CD14-positive monocyte (primary cell): ENCODE data around the gene C9orf72. TPM values are rescaled to one million over a fixed set of nuclear protein-coding genes. Genes with fewer than 3 reads are reported as not detected.

Experiments
- DNase-seq, 3 donors: peaks; one replicate each; pipeline ENCODE4 v3.0.0-alpha.2; 2011 to 2022
- H2AFZ ChIP-seq: 2 replicates; pipeline ENCODE4 v1.6.0; 2012; ENCODE audit warnings: mild to moderate bottlenecking, low read depth, low read length, inconsistent platforms; ENCODE audit not compliant: insufficient read depth, poor library complexity, severe bottlenecking
- H3K27ac ChIP-seq, 2 donors: 1 replicate in 1 of 2; 2 replicates in 1 of 2; pipeline ENCODE4 v1.5.1; 2012 to 2013; ENCODE audit warnings: low read length in 2 of 2, control low read depth in 1 of 2, inconsistent platforms in 1 of 2, low read depth in 1 of 2, mild to moderate bottlenecking in 1 of 2
- H3K27me3 ChIP-seq, 2 donors: one replicate each; pipeline versions ENCODE4 v1.6.0 to v1.6.1; 2011 to 2013; ENCODE audit warnings: low read length in 2 of 2; ENCODE audit not compliant: control insufficient read depth in 2 of 2, insufficient read depth in 2 of 2
- H3K36me3 ChIP-seq, 2 donors: replicated peaks in 1 of 2; 1 replicate in 1 of 2; 2 replicates in 1 of 2; pipeline versions ENCODE4 v1.5.1 to v1.6.1; 2012 to 2013; ENCODE audit warnings: low read length in 2 of 2, control low read depth in 1 of 2, inconsistent platforms in 1 of 2, mild to moderate bottlenecking in 1 of 2; ENCODE audit not compliant: insufficient read depth in 2 of 2, control insufficient read depth in 1 of 2
- H3K4me1 ChIP-seq, 2 donors: 1 replicate in 1 of 2; 2 replicates in 1 of 2; pipeline versions ENCODE4 v1.5.1 to v1.6.1; 2012 to 2013; ENCODE audit warnings: low read length in 2 of 2, control low read depth in 1 of 2, inconsistent platforms in 1 of 2, mild to moderate bottlenecking in 1 of 2, moderate library complexity in 1 of 2; ENCODE audit not compliant: insufficient read depth in 2 of 2, control insufficient read depth in 1 of 2
- H3K4me2 ChIP-seq: replicated peaks from 2 replicates; pipeline ENCODE3; 2012; ENCODE audit warnings: low read length, moderate library complexity, mild to moderate bottlenecking; ENCODE audit not compliant: poor library complexity, severe bottlenecking; ENCODE audit errors: extremely low read depth
- H3K4me3 ChIP-seq, 3 experiments: fragments of 200-600 bp in 1 of 3; sonication (generic) in 1 of 3; replicated peaks in 1 of 3; 1 replicate in 2 of 3; 2 replicates in 1 of 3; pipeline ENCODE4 v1.5.1; 2011 to 2013; ENCODE audit warnings: low read length in 3 of 3, mild to moderate bottlenecking in 3 of 3, control low read depth in 2 of 3, low read depth in 2 of 3, inconsistent platforms in 1 of 3, moderate library complexity in 1 of 3
- H3K79me2 ChIP-seq: 2 replicates; pipeline ENCODE4 v1.6.0; 2012; ENCODE audit warnings: mild to moderate bottlenecking, control low read depth, inconsistent platforms, low read length, moderate library complexity; ENCODE audit not compliant: insufficient read depth
- H3K9ac ChIP-seq: 2 replicates; pipeline ENCODE4 v1.6.0; 2017; ENCODE audit warnings: low read length, mild to moderate bottlenecking; ENCODE audit not compliant: insufficient read depth, poor library complexity, severe bottlenecking
- H3K9me3 ChIP-seq, 2 donors: replicated peaks in 1 of 2; 1 replicate in 1 of 2; 2 replicates in 1 of 2; pipeline versions ENCODE4 v1.5.1 to v1.6.1; 2012 to 2013; ENCODE audit warnings: low read length in 2 of 2, control low read depth in 1 of 2; ENCODE audit not compliant: control insufficient read depth in 1 of 2, insufficient read depth in 1 of 2
- H4K20me1 ChIP-seq: 2 replicates; pipeline ENCODE4 v1.6.0; 2012; ENCODE audit warnings: mild to moderate bottlenecking, low read length, control low read depth, moderate library complexity; ENCODE audit not compliant: insufficient read depth
- H3K27ac Mint-ChIP-seq, 7 donors: one replicate each; pipeline ENCODE4 v1.8.0; 2020; ENCODE audit warnings: mild to moderate bottlenecking in 7 of 7, mixed read lengths in 7 of 7, moderate library complexity in 6 of 7, inconsistent platforms in 2 of 7
- H3K27me3 Mint-ChIP-seq, 3 donors: one replicate each; pipeline ENCODE4 v1.8.0; 2021 to 2022; ENCODE audit warnings: low read depth in 3 of 3, mild to moderate bottlenecking in 3 of 3, mixed read lengths in 3 of 3, moderate library complexity in 3 of 3, inconsistent platforms in 1 of 3
- H3K36me3 Mint-ChIP-seq, 2 donors: one replicate each; pipeline ENCODE4 v1.8.0; 2020; ENCODE audit warnings: mixed read lengths in 2 of 2, inconsistent platforms in 1 of 2, mild to moderate bottlenecking in 1 of 2
- H3K4me1 Mint-ChIP-seq: one replicate; pipeline ENCODE4 v1.8.0; 2020; ENCODE audit warnings: mild to moderate bottlenecking, mixed read lengths
- H3K4me3 Mint-ChIP-seq, 2 donors: one replicate each; pipeline ENCODE4 v1.8.0; 2020; ENCODE audit warnings: mild to moderate bottlenecking in 2 of 2, mixed read lengths in 2 of 2, moderate library complexity in 1 of 2
- H3K9me3 Mint-ChIP-seq, 7 donors: one replicate each; pipeline ENCODE4 v1.8.0; 2020 to 2022; ENCODE audit warnings: mixed read lengths in 7 of 7, mild to moderate bottlenecking in 6 of 7, moderate library complexity in 6 of 7, inconsistent platforms in 2 of 7
- CTCF ChIP-seq: fragments of 200-600 bp; IDR thresholded peaks from one replicate; pipeline ENCODE4 v1.8.0; 2022; ENCODE audit warnings: antibody characterized with exemption, mild to moderate bottlenecking
- WGBS: methylation state at CpG from one replicate; pipeline ENCODE4 v1.1.5; 2013; ENCODE audit warnings: missing lambda C conversion rate; ENCODE audit not compliant: insufficient coverage; 5-methylcytosine and 5-hydroxymethylcytosine counted together
- intact Hi-C, 2 donors: fragments of 100-400 bp; cut with micrococcal nuclease; formaldehyde crosslinking; loops; one replicate each; pipeline versions ENCODE4 v1.15.0 to v1.15.1; 2023
- polyA plus RNA-seq, 3 donors: library from polyadenylated mRNA; depleted of rRNA in 1 of 3; unstranded in 2 of 3; stranded (reverse) in 1 of 3; fragments of 300-500 nt in 2 of 3; fragments of >200 nt in 1 of 3; fragmentation: Illumina TruSeq in 2 of 3; gene quantifications; 1 replicate in 2 of 3; 2 replicates in 1 of 3; pipeline ENCODE4 v1.2.3, GENCODE V29; 2012 to 2021

C9orf72 gene
- polyA plus RNA-seq, 3 donors, result 105 to 142 (median 128) TPM

GRCh38 chr9:27599102-27599869 is 26.0 kb upstream of the C9orf72 start:
- Histone ChIP-seq H3K27ac (peak overlapping the region; percentile 87 to 95), H3K79me2 (no peaks in the 10 kb centered on the region), H2AFZ (no peak overlapping the region), H3K9me3 (no peaks in the 10 kb centered on the region), H3K4me3 (peak overlapping the region in 1 of 3 experiments; percentile 50), H3K36me3 (no peaks in the 10 kb centered on the region), H4K20me1 (no peaks in the 10 kb centered on the region), H3K27me3 (no peaks in the 10 kb centered on the region), H3K4me1 (peaks cover 48 to 51% of the 10 kb centered on the region in 2 donors), H3K4me2 (peak overlapping the region; percentile 52), H3K9ac (peak overlapping the region; percentile 30)
- peak overlapping the region; percentile 61 to 77 for H3K4me3 Mint-ChIP-seq
- H3K9me3 Mint-ChIP-seq, result peaks cover 0 to 2% (median 0%) of the 10 kb centered on the region in 7 donors
- H3K27me3 Mint-ChIP-seq, result no peaks in the 10 kb centered on the region
- peaks cover 53% of the 10 kb centered on the region for H3K4me1 Mint-ChIP-seq
- no CpG with 5 or more reads among the region's 6 CpGs for WGBS
- intact Hi-C loops, result loop anchor here in 1 of 2 donors (1.0 kb wide), 1 partner anchor 8 kb away; no protein-coding TSS in a partner anchor
- peak overlapping the region; percentile 96 to 99 (median 98) for H3K27ac Mint-ChIP-seq
- TF ChIP-seq CTCF, result no peak
- peaks cover 1 to 6% of the 10 kb centered on the region in 2 donors for H3K36me3 Mint-ChIP-seq
- DNase-seq, result peak; percentile 88 to 97 (median 96)

GRCh38 chr9:27595733-27596132 is 22.5 kb upstream of the C9orf72 start:
- Histone ChIP-seq H4K20me1 (no peaks in the 10 kb centered on the region), H3K79me2 (no peaks in the 10 kb centered on the region), H3K27me3 (no peaks in the 10 kb centered on the region), H3K4me2 (no peak overlapping the region), H3K36me3 (no peaks in the 10 kb centered on the region), H3K9ac (no peak overlapping the region), H2AFZ (no peak overlapping the region), H3K4me1 (peaks cover 36 to 49% of the 10 kb centered on the region in 2 donors), H3K27ac (no peak overlapping the region), H3K4me3 (no peak overlapping the region), H3K9me3 (no peaks in the 10 kb centered on the region)
- Mint-ChIP-seq H3K9me3 (peaks cover 0 to 2% (median 0%) of the 10 kb centered on the region in 7 donors), H3K36me3 (peaks cover 2 to 6% of the 10 kb centered on the region in 2 donors), H3K27ac (peak overlapping the region in 4 of 7 donors; percentile 34 to 76 (median 66)), H3K4me1 (peaks cover 50% of the 10 kb centered on the region), H3K4me3 (no peak overlapping the region), H3K27me3 (no peaks in the 10 kb centered on the region)
- intact Hi-C loops, result no loop called here
- no peak for DNase-seq
- WGBS, result 94% methylated on average over 12 of the region's 13 CpGs
- no peak for TF ChIP-seq CTCF
